Fibroblast of mammary gland (primary cell): Measurements from ENCODE around the gene STMP1.

Experiments used
- DNase-seq: peaks from one replicate; pipeline ENCODE4 v3.0.0-alpha.2; 2010; ENCODE audit warnings: low read depth
- H3K4me3 ChIP-seq: 2 replicates; pipeline ENCODE4 v1.5.1; 2011; ENCODE audit warnings: low read depth, mild to moderate bottlenecking, low read length, moderate library complexity; ENCODE audit not compliant: control insufficient read depth
- CTCF ChIP-seq: conservative IDR thresholded peaks from 2 replicates; pipeline ENCODE4 v1.5.1; 2011; ENCODE audit warnings: low read depth, low read length, inconsistent platforms; ENCODE audit not compliant: control insufficient read depth, insufficient read depth

The STMP1 gene

GRCh38 chr7:135717693-135718092, 55.4 kb downstream of the STMP1 start:
- TF ChIP-seq CTCF = no peak
- H3K4me3 ChIP-seq = no peak overlapping the region
- DNase-seq = no peak

- H3K4me3 ChIP-seq = no peak overlapping the region
- no peak for DNase-seq
- no peak for TF ChIP-seq CTCF
Measured at GRCh38 chr7:135718219-135718618, 55.9 kb downstream of the STMP1 start.

DNA sequence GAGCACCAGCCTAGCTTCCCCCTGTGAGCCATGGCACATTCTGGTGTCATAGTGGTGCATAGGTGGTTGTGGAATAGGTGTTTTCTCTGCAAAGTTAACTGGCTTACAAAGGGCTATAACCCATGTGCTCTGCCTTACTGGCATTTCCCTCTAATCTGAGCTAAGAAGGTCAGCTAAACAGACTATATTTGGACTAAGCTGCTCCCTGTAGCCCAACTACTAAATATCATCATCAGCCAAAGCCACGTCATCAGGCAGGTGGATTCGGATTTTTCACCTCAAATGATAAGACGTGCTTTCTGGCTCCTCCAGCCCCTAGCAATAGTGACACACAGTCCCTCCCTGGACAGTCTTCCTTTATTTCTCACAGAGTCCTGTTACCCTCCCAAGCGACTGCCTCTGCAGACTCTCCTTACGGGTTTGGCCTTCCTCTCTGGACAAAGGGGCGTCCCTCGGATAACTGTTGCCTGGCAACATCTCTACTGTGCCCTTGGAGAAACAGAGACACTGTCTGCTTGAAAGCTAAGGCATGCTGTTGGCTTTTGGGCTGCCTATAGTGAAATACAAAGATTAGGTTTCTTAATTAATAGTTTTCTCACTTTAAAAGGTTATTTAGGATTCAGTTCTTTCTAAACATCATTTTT, 56.6 kb downstream of the STMP1 start:
- no peak overlapping the region for H3K4me3 ChIP-seq
- no peak for DNase-seq
- TF ChIP-seq CTCF = no peak

DNA sequence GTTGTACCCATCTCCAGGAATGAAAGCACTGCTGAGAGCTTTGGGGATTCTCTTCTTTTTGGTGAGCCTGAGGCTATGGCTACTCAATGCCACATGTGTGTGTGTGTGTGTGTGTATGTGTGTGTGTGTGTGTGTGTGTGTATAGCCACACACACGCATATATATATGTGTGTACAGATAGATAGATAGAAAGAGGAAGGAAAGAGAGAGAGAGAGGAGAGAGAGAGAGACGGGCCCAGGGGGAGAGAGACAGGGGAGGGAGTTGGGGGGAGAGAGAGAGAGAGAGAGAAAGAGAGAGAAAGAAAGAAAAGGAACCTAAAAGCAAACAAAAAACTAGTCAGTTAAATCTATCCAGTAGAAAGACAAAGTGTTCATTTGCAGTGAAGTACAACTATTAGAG, 57.4 kb downstream of the STMP1 start:
- TF ChIP-seq CTCF = no peak
- H3K4me3 ChIP-seq = no peak overlapping the region
- no peak for DNase-seq

- no peak overlapping the region for H3K4me3 ChIP-seq
- TF ChIP-seq CTCF = no peak
- DNase-seq = no peak
Measured at GRCh38 chr7:135721198-135721820, 59.0 kb downstream of the STMP1 start.

DNA sequence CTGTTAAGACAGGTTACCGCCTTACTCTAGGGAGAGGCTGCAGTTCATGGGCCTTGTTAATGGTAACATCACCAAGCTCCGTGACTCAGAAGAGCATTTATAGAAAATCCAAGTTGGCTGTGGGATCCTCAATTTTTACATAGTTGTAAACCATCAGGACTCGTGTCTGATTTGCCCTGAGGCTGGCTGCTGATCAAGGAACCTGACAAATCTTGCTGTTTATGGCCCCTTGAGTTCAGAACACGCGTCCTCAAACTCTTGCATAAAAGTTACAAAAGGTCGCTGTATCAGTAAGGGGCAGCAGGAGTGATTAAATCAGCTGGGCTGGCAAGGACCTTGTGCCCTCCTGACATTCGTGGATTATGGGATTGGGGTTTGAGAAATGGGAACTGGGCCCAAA, 61.1 kb downstream of the STMP1 start:
- H3K4me3 ChIP-seq = no peak overlapping the region
- no peak for DNase-seq
- no peak for TF ChIP-seq CTCF
